HG03064 (cell line): ENCODE measurements around the gene ZFP36L2.

Experiments used
- ATAC-seq: cut with Tn5 transposase; IDR thresholded peaks from one replicate; pipeline ENCODE4 v1.9.1; 2021; ENCODE audit warnings: low read depth; ENCODE audit not compliant: unreplicated experiment

The ZFP36L2 gene, protein sequence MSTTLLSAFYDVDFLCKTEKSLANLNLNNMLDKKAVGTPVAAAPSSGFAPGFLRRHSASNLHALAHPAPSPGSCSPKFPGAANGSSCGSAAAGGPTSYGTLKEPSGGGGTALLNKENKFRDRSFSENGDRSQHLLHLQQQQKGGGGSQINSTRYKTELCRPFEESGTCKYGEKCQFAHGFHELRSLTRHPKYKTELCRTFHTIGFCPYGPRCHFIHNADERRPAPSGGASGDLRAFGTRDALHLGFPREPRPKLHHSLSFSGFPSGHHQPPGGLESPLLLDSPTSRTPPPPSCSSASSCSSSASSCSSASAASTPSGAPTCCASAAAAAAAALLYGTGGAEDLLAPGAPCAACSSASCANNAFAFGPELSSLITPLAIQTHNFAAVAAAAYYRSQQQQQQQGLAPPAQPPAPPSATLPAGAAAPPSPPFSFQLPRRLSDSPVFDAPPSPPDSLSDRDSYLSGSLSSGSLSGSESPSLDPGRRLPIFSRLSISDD

GRCh38 chr2:43226558-43226954, at the start of gene ZFP36L2:
Gene ZFP36L2 (minus strand): TSS chr2:43226606. CDS start chr2:43226315, 291 bp downstream.
- ATAC-seq: peak; percentile 48

GRCh38 chr2:43274721-43275120, 48.3 kb upstream of the ZFP36L2 start:
- no peak for ATAC-seq

DNA sequence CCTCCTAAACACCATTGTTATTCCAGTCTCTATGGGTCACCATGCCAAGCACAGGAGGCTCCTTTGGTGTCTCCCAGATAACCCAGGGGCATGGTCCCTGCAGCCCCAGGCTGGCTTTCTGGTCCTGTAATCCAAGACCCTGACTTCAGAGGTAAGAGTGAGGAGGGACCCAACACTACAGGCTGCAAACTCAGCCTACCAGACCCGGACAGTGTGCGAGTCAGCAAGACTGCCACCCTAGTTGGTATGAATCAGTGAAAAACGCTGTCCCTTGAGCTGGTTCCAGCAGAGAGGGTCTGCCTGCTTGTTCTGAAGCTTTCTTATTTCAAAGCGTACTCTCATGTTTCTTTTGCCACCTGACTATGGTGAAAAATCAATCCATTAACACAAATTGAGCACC, 47.6 kb upstream of the ZFP36L2 start:
- no peak for ATAC-seq

- no peak for ATAC-seq
Measured at GRCh38 chr2:43273529-43273928, 47.1 kb upstream of the ZFP36L2 start.

- ATAC-seq: no peak
Measured at GRCh38 chr2:43270930-43271615, 44.7 kb upstream of the ZFP36L2 start.

DNA sequence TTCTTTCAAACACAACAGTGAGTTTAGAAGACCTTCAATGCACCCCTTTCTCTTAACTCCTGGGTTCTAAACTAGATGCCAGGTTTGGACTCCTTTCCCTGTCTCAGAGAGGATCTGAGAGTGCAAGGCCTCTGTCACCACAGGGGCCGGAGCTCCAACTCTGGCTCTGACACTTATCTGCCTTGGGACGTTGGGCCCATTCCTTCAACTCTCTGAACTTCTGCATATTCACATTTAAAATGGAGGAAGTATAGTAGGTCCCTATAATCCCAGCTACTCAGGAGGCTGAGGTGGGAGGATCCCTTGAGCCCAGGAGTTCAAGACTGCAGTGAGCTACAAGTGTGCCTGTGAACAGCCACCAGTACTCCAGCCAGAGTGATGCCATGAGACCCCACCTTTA, 44.1 kb upstream of the ZFP36L2 start:
- ATAC-seq: no peak

GRCh38 chr2:43269706-43270105, 43.3 kb upstream of the ZFP36L2 start:
- ATAC-seq: no peak

- no peak for ATAC-seq
Measured at GRCh38 chr2:43269074-43269572, 42.7 kb upstream of the ZFP36L2 start.

DNA sequence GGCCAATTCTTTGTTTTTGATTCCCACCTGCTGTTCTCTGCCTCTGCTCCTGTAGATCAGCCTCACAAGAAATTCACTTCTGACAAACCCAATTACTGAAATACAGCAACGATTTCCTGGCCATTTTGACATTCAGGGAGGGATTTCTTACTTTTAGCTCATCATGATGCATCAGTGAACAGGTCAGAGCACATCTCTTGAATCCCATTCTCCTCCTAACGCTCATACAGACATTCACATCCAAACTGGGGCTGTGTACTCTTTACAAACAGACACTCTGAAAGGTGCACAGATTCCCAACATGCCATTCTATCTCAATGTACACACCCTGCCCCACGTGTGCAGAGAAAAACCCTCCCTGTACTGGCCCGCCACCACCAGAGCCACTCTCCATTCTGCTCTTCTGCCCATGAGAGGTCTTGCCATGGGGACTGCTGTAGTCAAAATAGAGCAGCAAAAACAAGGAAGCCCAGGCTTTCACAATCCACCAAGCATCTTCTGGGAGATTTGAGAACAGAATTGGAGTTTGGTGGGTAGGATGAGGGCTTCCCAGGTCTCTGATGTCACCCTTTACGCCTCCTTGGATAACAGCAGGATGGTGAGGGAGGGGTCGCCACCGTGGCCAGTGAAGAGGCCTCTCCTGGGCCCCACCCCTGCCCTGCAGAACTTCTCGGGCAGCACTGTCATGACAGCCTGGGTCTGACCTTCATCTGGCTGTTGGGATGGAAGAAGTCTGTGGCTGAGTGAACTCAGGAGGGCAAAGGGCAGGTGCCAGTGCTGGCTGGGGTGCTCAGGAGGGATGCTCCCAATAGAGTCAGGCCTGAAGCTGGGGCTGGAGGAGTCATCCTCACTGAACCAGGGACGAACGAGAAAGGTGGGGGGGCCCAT, 41.9 kb upstream of the ZFP36L2 start:
- ATAC-seq: no peak

DNA sequence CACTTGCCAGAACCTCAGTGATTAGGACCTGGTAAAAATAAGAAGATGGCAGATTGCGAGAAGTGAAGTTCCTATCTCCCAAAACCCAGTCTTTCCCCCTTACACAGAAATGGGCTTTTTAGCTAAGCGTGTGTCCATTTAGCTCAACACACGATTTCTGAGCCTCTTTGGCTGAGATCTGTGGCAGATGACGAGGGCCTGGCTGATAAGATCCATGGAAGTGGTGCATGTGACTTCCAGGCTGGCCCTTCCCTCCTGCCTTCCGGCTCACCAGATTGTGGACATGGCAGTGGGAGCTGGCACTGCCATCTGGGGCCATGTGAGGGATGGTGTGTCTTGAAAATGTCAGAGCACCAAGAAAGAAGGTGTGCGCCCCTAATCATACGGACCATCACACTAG, 41.0 kb upstream of the ZFP36L2 start:
- ATAC-seq: no peak

DNA sequence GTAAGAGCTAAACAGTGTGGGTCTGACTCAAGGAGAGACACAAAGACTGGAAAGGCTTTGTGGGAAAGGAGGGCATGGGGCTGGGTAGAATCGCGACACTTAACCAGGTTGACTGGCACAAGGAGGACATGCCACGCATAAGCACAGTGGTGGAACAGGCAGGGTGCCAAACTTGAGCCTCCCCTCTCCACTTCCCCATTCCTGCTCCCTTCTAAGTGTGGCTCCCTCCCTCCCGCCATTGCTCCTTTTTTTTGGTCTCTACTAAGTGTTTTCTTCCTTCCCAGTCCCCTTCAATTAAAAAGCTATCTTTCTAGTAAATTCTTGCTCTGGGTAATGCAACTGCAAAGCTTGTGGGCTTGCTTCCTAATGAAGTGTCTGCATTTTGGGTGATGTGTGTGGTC, 40.3 kb upstream of the ZFP36L2 start:
- ATAC-seq: no peak

DNA sequence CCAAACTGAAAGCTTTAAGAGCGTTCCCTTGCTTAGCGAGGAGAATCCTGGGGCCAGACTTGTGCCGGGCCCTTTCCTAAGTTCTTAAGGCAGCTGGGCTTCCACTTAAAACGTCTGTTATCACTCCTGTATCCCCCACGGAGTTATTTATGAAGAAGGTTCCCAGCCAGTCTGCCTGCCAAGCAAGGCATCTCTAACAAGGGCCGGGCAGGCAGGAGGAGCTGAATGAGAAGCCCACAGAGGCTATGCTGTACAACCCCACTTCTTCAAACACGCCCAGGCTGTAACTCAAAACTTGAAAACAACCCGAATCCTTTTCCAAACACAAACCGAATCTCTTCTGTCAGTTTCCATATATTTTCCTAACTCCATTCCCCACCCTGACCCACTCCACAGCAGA, 39.0 kb upstream of the ZFP36L2 start:
- ATAC-seq: no peak

DNA sequence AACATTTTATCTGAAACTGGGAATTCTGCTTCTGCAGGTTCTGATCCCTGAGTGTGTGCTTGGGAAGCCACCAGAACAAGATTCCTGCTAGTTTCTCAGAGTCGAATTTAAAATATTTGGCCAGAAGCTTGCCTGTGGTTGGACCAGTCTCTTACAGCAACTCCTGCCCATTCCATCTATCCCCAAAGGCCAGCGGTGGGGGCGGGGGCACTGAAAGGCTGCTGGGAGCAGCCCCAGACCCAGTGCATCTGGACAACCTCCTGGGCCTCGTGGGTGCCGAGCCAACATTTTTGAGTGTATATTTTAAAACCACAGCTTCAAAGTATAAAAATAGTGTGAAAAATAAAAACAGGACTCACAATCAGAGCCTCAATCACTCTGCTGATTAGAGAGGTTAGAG, 38.6 kb upstream of the ZFP36L2 start:
- ATAC-seq: no peak

GRCh38 chr2:43262951-43263350, 36.5 kb upstream of the ZFP36L2 start:
- no peak for ATAC-seq

GRCh38 chr2:43262239-43262638, 35.8 kb upstream of the ZFP36L2 start:
- ATAC-seq: no peak

DNA sequence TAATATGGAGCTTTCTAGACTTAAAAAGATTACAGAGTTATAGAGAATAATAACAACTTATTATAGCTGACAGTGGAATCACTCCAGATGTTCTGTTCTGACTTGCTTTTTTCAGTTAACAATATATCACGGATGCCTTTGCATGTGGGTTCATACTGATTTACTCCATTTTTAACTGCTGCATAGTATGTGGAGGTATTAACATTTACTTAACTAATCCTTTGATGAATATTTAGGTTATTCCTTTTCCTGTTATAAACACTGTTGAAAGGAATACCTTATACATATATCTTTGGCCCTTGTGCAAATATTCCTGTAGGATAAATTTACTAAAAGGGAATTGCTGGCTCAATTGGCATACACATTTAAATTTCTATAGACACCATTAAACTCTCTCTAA, 33.1 kb upstream of the ZFP36L2 start:
- no peak for ATAC-seq

GRCh38 chr2:43258547-43259156, 32.2 kb upstream of the ZFP36L2 start:
- ATAC-seq: no peak

- no peak for ATAC-seq
Measured at GRCh38 chr2:43255296-43255910, 29.0 kb upstream of the ZFP36L2 start.

GRCh38 chr2:43254331-43254730, 27.9 kb upstream of the ZFP36L2 start:
- no peak for ATAC-seq

DNA sequence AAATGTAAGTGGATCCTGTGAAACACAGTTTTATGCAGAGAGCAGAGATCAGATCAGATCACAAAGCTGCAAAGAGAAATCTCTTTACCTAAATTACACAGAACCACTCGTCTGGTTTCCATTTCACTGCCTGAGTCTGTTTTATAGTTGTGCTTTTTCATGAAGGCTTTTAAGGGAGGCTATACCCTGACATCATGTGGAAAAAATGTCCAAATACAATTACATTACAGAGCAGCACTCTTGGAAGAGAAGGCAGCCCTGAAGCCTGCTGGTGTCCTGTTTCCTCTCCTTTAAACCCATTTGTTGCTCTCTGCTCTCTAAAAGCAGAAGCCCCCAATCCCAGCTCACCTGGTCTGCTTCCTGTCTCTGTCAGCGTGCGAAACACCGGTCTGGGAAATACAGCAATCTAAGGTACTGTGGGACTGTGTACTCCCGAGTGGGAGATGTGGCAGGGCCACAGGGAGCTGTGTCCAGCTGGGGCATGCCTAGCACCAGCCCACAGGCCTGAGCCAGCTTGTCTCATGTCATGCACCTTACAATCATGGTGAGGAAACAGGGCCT, 24.8 kb upstream of the ZFP36L2 start:
- no peak for ATAC-seq
